SK-N-SH treated with all-trans-retinoic acid at 6 μM for 48 hours (cell line): ENCODE data around the gene CCDC85B.

ENCODE experiments used
- ATAC-seq: fragments of 200-7000 bp; cut with Tn5 transposase; 3 replicates; pipeline ENCODE4 v1.9.1; 2020; ENCODE audit warnings: mild to moderate bottlenecking, moderate library complexity
- ARNTL ChIP-seq: fragments of 450-650 bp; formaldehyde crosslinking; IDR thresholded peaks from 2 replicates; pipeline ENCODE4 v1.5.0; 2020; ENCODE audit warnings: low read depth, mild to moderate bottlenecking, moderate library complexity, borderline replicate concordance
- BACH2 ChIP-seq: fragments of 250-450 bp; sonication (Bioruptor Pico); IDR thresholded peaks from 2 replicates; pipeline ENCODE4 v1.9.0; 2021; ENCODE audit warnings: mild to moderate bottlenecking, borderline replicate concordance
- CSDC2 ChIP-seq: fragments of 250-450 bp; sonication (Bioruptor Pico); IDR thresholded peaks from 2 replicates; pipeline ENCODE4 v1.5.0; 2020; ENCODE audit warnings: mild to moderate bottlenecking, moderate library complexity
- CSRNP3 ChIP-seq: fragments of 250-450 bp; sonication (Bioruptor Pico); IDR thresholded peaks from 2 replicates; pipeline ENCODE4 v1.5.1; 2021; ENCODE audit warnings: mild to moderate bottlenecking, moderate library complexity
- ISL1 ChIP-seq: fragments of 250-450 bp; sonication (Bioruptor Pico); IDR thresholded peaks from 2 replicates; pipeline ENCODE4 v2.1.2; 2022; ENCODE audit warnings: mild to moderate bottlenecking, moderate library complexity
- OSR1 ChIP-seq: fragments of 250-450 bp; sonication (Bioruptor Pico); IDR thresholded peaks from 2 replicates; pipeline ENCODE4 v1.8.0; 2022; ENCODE audit warnings: moderate library complexity, mild to moderate bottlenecking, inconsistent platforms
- RARB ChIP-seq: fragments of 250-450 bp; sonication (Bioruptor Pico); IDR thresholded peaks from 2 replicates; pipeline ENCODE4 v1.8.0; 2021; ENCODE audit warnings: mild to moderate bottlenecking, moderate library complexity
- SNAI2 ChIP-seq: fragments of 250-450 bp; sonication (Bioruptor Pico); IDR thresholded peaks from 2 replicates; pipeline ENCODE4 v1.5.0; 2020; ENCODE audit warnings: mild to moderate bottlenecking, moderate library complexity
- TCF4 ChIP-seq: fragments of 250-450 bp; sonication (Bioruptor Pico); IDR thresholded peaks from 2 replicates; pipeline ENCODE4 v1.8.0; 2021; ENCODE audit warnings: mild to moderate bottlenecking, moderate library complexity, borderline replicate concordance
- ZFP3 ChIP-seq: fragments of 250-450 bp; sonication (Bioruptor Pico); IDR thresholded peaks from 2 replicates; pipeline ENCODE4 v1.5.0; 2020; ENCODE audit warnings: mild to moderate bottlenecking, moderate library complexity
- ZFP30 ChIP-seq: fragments of 450-650 bp; formaldehyde crosslinking; IDR thresholded peaks from 2 replicates; pipeline ENCODE4 v1.5.0; 2022; ENCODE audit warnings: mild to moderate bottlenecking, moderate library complexity
- ZNF565 ChIP-seq: fragments of 450-650 bp; formaldehyde crosslinking; conservative IDR thresholded peaks from 2 replicates; pipeline ENCODE4 v1.5.0; 2020; ENCODE audit warnings: low read depth, mild to moderate bottlenecking, moderate library complexity
- ZNF70 ChIP-seq: fragments of 450-650 bp; formaldehyde crosslinking; IDR thresholded peaks from 2 replicates; pipeline ENCODE4 v1.5.0; 2020; ENCODE audit warnings: mild to moderate bottlenecking, moderate library complexity
- ZNF8 ChIP-seq: fragments of 450-650 bp; formaldehyde crosslinking; IDR thresholded peaks from 2 replicates; pipeline ENCODE4 v1.5.0; 2020; ENCODE audit warnings: mild to moderate bottlenecking, moderate library complexity
- TF ChIP-seq, protein P1 (sequence below): fragments of 250-450 bp; sonication (Bioruptor Pico); IDR thresholded peaks from 2 replicates; pipeline ENCODE4 v1.5.0; 2020; ENCODE audit warnings: mild to moderate bottlenecking, moderate library complexity
- TF ChIP-seq, protein P2 (sequence below): fragments of 250-450 bp; sonication (Bioruptor Pico); IDR thresholded peaks from 2 replicates; pipeline ENCODE4 v1.5.1; 2020; ENCODE audit warnings: low read depth, mild to moderate bottlenecking, moderate library complexity
- TF ChIP-seq, protein P3 (sequence below): fragments of 250-450 bp; sonication (Bioruptor Pico); IDR thresholded peaks from 2 replicates; pipeline ENCODE4 v1.8.0; 2020; ENCODE audit warnings: mild to moderate bottlenecking, moderate library complexity, borderline replicate concordance

Gene CCDC85B

GRCh38 chr11:65864706-65865471 is 25.6 kb upstream of the CCDC85B start:
- ATAC-seq: no peak
- TF ChIP-seq ZNF70 (CRISPR knock-in tag) (no peak), CSDC2 (CRISPR knock-in tag) (no peak), BACH2 (no peak), ZNF8 (no peak), ARNTL (CRISPR knock-in tag) (no peak), ZFP30 (CRISPR knock-in tag) (no peak), RARB (CRISPR knock-in tag) (no peak), TCF4 (CRISPR knock-in tag) (no peak), CSRNP3 (CRISPR knock-in tag) (no peak), ISL1 (CRISPR knock-in tag) (no peak)
- TF ChIP-seq, protein P1, sequence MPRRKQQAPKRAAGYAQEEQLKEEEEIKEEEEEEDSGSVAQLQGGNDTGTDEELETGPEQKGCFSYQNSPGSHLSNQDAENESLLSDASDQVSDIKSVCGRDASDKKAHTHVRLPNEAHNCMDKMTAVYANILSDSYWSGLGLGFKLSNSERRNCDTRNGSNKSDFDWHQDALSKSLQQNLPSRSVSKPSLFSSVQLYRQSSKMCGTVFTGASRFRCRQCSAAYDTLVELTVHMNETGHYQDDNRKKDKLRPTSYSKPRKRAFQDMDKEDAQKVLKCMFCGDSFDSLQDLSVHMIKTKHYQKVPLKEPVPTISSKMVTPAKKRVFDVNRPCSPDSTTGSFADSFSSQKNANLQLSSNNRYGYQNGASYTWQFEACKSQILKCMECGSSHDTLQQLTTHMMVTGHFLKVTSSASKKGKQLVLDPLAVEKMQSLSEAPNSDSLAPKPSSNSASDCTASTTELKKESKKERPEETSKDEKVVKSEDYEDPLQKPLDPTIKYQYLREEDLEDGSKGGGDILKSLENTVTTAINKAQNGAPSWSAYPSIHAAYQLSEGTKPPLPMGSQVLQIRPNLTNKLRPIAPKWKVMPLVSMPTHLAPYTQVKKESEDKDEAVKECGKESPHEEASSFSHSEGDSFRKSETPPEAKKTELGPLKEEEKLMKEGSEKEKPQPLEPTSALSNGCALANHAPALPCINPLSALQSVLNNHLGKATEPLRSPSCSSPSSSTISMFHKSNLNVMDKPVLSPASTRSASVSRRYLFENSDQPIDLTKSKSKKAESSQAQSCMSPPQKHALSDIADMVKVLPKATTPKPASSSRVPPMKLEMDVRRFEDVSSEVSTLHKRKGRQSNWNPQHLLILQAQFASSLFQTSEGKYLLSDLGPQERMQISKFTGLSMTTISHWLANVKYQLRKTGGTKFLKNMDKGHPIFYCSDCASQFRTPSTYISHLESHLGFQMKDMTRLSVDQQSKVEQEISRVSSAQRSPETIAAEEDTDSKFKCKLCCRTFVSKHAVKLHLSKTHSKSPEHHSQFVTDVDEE (CRISPR knock-in tag): no peak
- TF ChIP-seq, protein P2, sequence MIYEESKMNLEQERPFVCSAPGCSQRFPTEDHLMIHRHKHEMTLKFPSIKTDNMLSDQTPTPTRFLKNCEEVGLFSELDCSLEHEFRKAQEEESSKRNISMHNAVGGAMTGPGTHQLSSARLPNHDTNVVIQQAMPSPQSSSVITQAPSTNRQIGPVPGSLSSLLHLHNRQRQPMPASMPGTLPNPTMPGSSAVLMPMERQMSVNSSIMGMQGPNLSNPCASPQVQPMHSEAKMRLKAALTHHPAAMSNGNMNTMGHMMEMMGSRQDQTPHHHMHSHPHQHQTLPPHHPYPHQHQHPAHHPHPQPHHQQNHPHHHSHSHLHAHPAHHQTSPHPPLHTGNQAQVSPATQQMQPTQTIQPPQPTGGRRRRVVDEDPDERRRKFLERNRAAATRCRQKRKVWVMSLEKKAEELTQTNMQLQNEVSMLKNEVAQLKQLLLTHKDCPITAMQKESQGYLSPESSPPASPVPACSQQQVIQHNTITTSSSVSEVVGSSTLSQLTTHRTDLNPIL (CRISPR knock-in tag): no peak

GRCh38 chr11:65865550-65866172 is 24.8 kb upstream of the CCDC85B start:
- TF ChIP-seq ZNF8 (no peak), ZNF70 (CRISPR knock-in tag) (no peak), OSR1 (CRISPR knock-in tag) (no peak), ARNTL (CRISPR knock-in tag) (no peak), SNAI2 (no peak), ZFP30 (CRISPR knock-in tag) (no peak)
- TF ChIP-seq, protein P2 (CRISPR knock-in tag): no peak
- TF ChIP-seq, protein P1 (CRISPR knock-in tag): no peak
- ATAC-seq: no peak

GRCh38 chr11:65866509-65867283 is 23.8 kb upstream of the CCDC85B start:
- TF ChIP-seq, protein P3, sequence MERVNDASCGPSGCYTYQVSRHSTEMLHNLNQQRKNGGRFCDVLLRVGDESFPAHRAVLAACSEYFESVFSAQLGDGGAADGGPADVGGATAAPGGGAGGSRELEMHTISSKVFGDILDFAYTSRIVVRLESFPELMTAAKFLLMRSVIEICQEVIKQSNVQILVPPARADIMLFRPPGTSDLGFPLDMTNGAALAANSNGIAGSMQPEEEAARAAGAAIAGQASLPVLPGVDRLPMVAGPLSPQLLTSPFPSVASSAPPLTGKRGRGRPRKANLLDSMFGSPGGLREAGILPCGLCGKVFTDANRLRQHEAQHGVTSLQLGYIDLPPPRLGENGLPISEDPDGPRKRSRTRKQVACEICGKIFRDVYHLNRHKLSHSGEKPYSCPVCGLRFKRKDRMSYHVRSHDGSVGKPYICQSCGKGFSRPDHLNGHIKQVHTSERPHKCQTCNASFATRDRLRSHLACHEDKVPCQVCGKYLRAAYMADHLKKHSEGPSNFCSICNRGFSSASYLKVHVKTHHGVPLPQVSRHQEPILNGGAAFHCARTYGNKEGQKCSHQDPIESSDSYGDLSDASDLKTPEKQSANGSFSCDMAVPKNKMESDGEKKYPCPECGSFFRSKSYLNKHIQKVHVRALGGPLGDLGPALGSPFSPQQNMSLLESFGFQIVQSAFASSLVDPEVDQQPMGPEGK: no peak
- no peak for TF ChIP-seq ZNF70 (CRISPR knock-in tag)
- TF ChIP-seq ZFP3: no peak
- TF ChIP-seq, protein P2 (CRISPR knock-in tag): no peak
- TF ChIP-seq BACH2: no peak
- no peak for TF ChIP-seq ZNF8
- TF ChIP-seq ZFP30 (CRISPR knock-in tag): no peak
- no peak for TF ChIP-seq ARNTL (CRISPR knock-in tag)
- TF ChIP-seq OSR1 (CRISPR knock-in tag): no peak
- no peak for TF ChIP-seq ZNF565 (CRISPR knock-in tag)
- no peak for TF ChIP-seq RARB (CRISPR knock-in tag)
- TF ChIP-seq, all 23 proteins: peak for 0
- ATAC-seq: no peak
